ENCODE results near the gene MRPL53. TPM values are rescaled to one million over a fixed set of nuclear protein-coding genes. Genes with fewer than 3 reads are reported as not detected.

The MRPL53 gene
- total and polyA plus RNA-seq, 9 of the 15 experiments (the other 6 are each of a cell fraction or from before 2014, with no cell fraction given) = 11.5 to 87.9 (median 41.1) TPM

DNA sequence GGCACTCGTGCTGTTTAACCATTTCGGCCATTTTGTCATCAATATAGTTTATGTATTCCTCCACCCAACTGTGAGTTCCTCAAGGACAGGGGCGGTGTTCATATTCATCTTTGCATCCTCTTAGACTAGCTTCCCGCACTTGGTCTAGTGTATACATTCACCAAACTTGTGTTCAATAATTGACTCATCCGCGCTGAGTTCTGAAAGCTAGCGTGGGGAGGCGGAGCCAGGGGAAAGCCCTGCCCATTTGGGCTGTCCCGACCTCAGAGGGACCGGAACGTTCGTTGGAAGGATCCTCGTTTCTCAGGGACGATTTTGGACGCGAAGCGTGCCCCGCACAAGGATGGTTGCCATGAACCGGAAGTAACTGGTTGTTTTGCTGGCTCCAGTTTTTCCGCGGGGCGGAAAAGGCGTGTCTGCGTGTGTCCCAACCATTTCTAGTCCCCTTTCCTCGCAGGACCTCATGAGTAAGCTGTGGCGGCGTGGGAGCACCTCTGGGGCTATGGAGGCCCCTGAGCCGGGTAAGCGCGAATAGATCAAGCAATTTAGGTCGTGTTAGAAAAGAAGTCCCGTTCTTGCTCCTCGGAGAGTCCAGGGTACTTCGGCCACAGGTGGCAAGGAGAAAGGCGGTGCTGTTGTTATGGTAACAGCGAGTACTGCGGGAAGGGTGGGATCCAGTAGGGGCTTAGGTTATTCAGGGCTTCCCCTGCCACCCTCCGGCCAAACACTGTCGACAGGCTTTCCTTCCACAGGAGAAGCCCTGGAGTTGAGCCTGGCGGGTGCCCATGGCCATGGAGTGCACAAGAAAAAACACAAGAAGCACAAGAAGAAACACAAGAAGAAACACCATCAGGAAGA lies 17.6 kb downstream of the MRPL53 start, which contains the start of gene INO80B (continued):
- TF ChIP-seq, protein P1, sequence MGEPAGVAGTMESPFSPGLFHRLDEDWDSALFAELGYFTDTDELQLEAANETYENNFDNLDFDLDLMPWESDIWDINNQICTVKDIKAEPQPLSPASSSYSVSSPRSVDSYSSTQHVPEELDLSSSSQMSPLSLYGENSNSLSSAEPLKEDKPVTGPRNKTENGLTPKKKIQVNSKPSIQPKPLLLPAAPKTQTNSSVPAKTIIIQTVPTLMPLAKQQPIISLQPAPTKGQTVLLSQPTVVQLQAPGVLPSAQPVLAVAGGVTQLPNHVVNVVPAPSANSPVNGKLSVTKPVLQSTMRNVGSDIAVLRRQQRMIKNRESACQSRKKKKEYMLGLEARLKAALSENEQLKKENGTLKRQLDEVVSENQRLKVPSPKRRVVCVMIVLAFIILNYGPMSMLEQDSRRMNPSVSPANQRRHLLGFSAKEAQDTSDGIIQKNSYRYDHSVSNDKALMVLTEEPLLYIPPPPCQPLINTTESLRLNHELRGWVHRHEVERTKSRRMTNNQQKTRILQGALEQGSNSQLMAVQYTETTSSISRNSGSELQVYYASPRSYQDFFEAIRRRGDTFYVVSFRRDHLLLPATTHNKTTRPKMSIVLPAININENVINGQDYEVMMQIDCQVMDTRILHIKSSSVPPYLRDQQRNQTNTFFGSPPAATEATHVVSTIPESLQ (CRISPR knock-in tag; IDR thresholded peaks at IDR 0.05) = peak; percentile 47
- TF ChIP-seq, protein P2, sequence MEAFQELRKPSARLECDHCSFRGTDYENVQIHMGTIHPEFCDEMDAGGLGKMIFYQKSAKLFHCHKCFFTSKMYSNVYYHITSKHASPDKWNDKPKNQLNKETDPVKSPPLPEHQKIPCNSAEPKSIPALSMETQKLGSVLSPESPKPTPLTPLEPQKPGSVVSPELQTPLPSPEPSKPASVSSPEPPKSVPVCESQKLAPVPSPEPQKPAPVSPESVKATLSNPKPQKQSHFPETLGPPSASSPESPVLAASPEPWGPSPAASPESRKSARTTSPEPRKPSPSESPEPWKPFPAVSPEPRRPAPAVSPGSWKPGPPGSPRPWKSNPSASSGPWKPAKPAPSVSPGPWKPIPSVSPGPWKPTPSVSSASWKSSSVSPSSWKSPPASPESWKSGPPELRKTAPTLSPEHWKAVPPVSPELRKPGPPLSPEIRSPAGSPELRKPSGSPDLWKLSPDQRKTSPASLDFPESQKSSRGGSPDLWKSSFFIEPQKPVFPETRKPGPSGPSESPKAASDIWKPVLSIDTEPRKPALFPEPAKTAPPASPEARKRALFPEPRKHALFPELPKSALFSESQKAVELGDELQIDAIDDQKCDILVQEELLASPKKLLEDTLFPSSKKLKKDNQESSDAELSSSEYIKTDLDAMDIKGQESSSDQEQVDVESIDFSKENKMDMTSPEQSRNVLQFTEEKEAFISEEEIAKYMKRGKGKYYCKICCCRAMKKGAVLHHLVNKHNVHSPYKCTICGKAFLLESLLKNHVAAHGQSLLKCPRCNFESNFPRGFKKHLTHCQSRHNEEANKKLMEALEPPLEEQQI (IDR thresholded peaks at IDR 0.05) = peak; percentile 52; the same call in 1 of the 2 replicates
- TF ChIP-seq HNRNPLL (IDR thresholded peaks at IDR 0.05; ENCODE audit: low read depth, low read length, poor library complexity, severe bottlenecking) (peak; percentile 96), JUNB (CRISPR knock-in tag; conservative IDR thresholded peaks at IDR 0.05) (no peak), CREM (IDR thresholded peaks at IDR 0.05; ENCODE audit: low read depth) (peak; percentile 90), NELFE (IDR thresholded peaks at IDR 0.05; ENCODE audit: insufficient read depth, insufficient read length) (no peak), ETV1 (tag; conservative IDR thresholded peaks at IDR 0.05; ENCODE audit: low read depth) (peak; percentile 85), KLF1 (tag; IDR thresholded peaks at IDR 0.05) (peak; percentile 81), LEF1 (IDR thresholded peaks at IDR 0.05) (0 out of 2 replicates have a peak, but pooled peaks have one; percentile 30), MED1 (CRISPR knock-in tag; IDR thresholded peaks at IDR 0.05; ENCODE audit: borderline replicate concordance) (no peak), ELF2 (CRISPR knock-in tag; IDR thresholded peaks at IDR 0.05) (peak; percentile 100), MAFK (IDR thresholded peaks at IDR 0.05; ENCODE audit: low read length) (peak; percentile 59; the same call in 1 of the 2 replicates), SAP30 (IDR thresholded peaks at IDR 0.05; ENCODE audit: borderline replicate concordance, insufficient read depth, low read depth, low read length, poor library complexity, severe bottlenecking) (peak; percentile 96), TCF7L2 (IDR thresholded peaks at IDR 0.05; ENCODE audit: low read depth, low read length) (no peak), TRIM28 (IDR thresholded peaks at IDR 0.05) (peak; percentile 15; the same call in 1 of the 2 replicates)
- TF ChIP-seq, protein P3, sequence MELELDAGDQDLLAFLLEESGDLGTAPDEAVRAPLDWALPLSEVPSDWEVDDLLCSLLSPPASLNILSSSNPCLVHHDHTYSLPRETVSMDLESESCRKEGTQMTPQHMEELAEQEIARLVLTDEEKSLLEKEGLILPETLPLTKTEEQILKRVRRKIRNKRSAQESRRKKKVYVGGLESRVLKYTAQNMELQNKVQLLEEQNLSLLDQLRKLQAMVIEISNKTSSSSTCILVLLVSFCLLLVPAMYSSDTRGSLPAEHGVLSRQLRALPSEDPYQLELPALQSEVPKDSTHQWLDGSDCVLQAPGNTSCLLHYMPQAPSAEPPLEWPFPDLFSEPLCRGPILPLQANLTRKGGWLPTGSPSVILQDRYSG (tag; conservative IDR thresholded peaks at IDR 0.05; ENCODE audit: low read depth) = no peak
- TF ChIP-seq, protein P4, sequence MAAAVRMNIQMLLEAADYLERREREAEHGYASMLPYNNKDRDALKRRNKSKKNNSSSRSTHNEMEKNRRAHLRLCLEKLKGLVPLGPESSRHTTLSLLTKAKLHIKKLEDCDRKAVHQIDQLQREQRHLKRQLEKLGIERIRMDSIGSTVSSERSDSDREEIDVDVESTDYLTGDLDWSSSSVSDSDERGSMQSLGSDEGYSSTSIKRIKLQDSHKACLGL (CRISPR knock-in tag; IDR thresholded peaks at IDR 0.05; ENCODE audit: borderline replicate concordance, poor library complexity, severe bottlenecking) = peak; percentile 76
- TF ChIP-seq, protein P5, sequence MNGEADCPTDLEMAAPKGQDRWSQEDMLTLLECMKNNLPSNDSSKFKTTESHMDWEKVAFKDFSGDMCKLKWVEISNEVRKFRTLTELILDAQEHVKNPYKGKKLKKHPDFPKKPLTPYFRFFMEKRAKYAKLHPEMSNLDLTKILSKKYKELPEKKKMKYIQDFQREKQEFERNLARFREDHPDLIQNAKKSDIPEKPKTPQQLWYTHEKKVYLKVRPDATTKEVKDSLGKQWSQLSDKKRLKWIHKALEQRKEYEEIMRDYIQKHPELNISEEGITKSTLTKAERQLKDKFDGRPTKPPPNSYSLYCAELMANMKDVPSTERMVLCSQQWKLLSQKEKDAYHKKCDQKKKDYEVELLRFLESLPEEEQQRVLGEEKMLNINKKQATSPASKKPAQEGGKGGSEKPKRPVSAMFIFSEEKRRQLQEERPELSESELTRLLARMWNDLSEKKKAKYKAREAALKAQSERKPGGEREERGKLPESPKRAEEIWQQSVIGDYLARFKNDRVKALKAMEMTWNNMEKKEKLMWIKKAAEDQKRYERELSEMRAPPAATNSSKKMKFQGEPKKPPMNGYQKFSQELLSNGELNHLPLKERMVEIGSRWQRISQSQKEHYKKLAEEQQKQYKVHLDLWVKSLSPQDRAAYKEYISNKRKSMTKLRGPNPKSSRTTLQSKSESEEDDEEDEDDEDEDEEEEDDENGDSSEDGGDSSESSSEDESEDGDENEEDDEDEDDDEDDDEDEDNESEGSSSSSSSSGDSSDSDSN (IDR thresholded peaks at IDR 0.05; ENCODE audit: borderline replicate concordance in 1 of 2, low read depth in 2 of 2, low read length in 2 of 2) = peak; percentile 25 to 80; a peak in 2 of 4 replicates
